Prostate gland (tissue), 2 donors: ENCODE measurements around the gene GSTM2.

ENCODE experiments used
- CTCF ChIP-seq, 4 experiments: fragments of 200-600 bp in 2 of 4; fragments of 450-650 bp in 2 of 4; sonication (generic) in 2 of 4; IDR thresholded peaks; 1 replicate in 3 of 4; 2 replicates in 1 of 4; pipeline ENCODE4 v1.5.1; 2016 to 2019; ENCODE audit warnings: antibody characterized with exemption in 4 of 4, mild to moderate bottlenecking in 2 of 4, moderate library complexity in 2 of 4
- POLR2A ChIP-seq: fragments of 450-650 bp; IDR thresholded peaks from one replicate; pipeline ENCODE4 v1.6.1; 2016; ENCODE audit warnings: antibody characterized with exemption, mild to moderate bottlenecking
- POLR2AphosphoS5 ChIP-seq: sonication (generic); formaldehyde crosslinking; IDR thresholded peaks from one replicate; pipeline ENCODE4 v1.6.1; 2017; ENCODE audit warnings: antibody characterized with exemption

- TF ChIP-seq CTCF (IDR thresholded peaks at IDR 0.05) (no peak), POLR2A (no peak), POLR2AphosphoS5 (no peak)
Observed at GRCh38 chr1:109704173-109704572, 36.3 kb downstream of the GSTM2 start.
